Measurements from ENCODE around the gene PERM1.
"Not testable (repeated sequence)": the region's sequence is repeated elsewhere in the genome, so short reads cannot be mapped to it uniquely, and the experiment has no call there.

- TF ChIP-seq POLR2A, CTCF (IDR thresholded peaks at IDR 0.05): not testable (repeated sequence)
Measured at GRCh38 chr1:1017397-1018320, 35.8 kb upstream of the PERM1 start.

Data from thyroid gland (tissue), 4 donors.